ENCODE measurements around the gene UGGT1.

Gene UGGT1

GRCh38 chr2:128090945-128091725, at the start of gene UGGT1:
Gene UGGT1 (plus strand): TSS chr2:128091200. CDS start chr2:128091358, 158 bp downstream.
- peak; percentile 92 for DNase-seq (ENCODE audit: low read depth, low spot score)

GRCh38 chr2:128041561-128041960, 49.4 kb upstream of the UGGT1 start:
- no peak for DNase-seq (ENCODE audit: low read depth, low spot score)

- DNase-seq (ENCODE audit: low read depth, low spot score), result no peak
These were observed 48.0 kb upstream of the UGGT1 start for GRCh38 chr2:128043041-128043440.

- DNase-seq (ENCODE audit: low read depth, low spot score), result no peak
These were observed 37.7 kb upstream of the UGGT1 start for GRCh38 chr2:128053331-128053730.

- no peak for DNase-seq (ENCODE audit: low read depth, low spot score)
These were observed 36.7 kb upstream of the UGGT1 start for GRCh38 chr2:128054104-128054885.

- DNase-seq (ENCODE audit: low read depth, low spot score), result no peak
These were observed 33.7 kb upstream of the UGGT1 start for GRCh38 chr2:128057334-128057733.

GRCh38 chr2:128058114-128058513, 32.9 kb upstream of the UGGT1 start:
- no peak for DNase-seq (ENCODE audit: low read depth, low spot score)

- DNase-seq (ENCODE audit: low read depth, low spot score), result no peak
These were observed 28.4 kb upstream of the UGGT1 start for GRCh38 chr2:128062571-128062970.

GRCh38 chr2:128064353-128064752, 26.6 kb upstream of the UGGT1 start:
- no peak for DNase-seq (ENCODE audit: low read depth, low spot score)

- DNase-seq (ENCODE audit: low read depth, low spot score), result no peak
These were observed 21.2 kb upstream of the UGGT1 start for GRCh38 chr2:128069769-128070168.

- no peak for DNase-seq (ENCODE audit: low read depth, low spot score)
These were observed 17.7 kb upstream of the UGGT1 start for GRCh38 chr2:128073278-128073677.

- no peak for DNase-seq (ENCODE audit: low read depth, low spot score)
These were observed 14.4 kb upstream of the UGGT1 start for GRCh38 chr2:128076461-128077106.

- no peak for DNase-seq (ENCODE audit: low read depth, low spot score)
These were observed 6.2 kb upstream of the UGGT1 start for GRCh38 chr2:128084757-128085156.

GRCh38 chr2:128086244-128086643, 4.8 kb upstream of the UGGT1 start:
- no peak for DNase-seq (ENCODE audit: low read depth, low spot score)

GRCh38 chr2:128090575-128090944, 440 bp upstream of the UGGT1 start:
- no peak for DNase-seq (ENCODE audit: low read depth, low spot score)

GRCh38 chr2:128091726-128092080, 703 bp downstream of the UGGT1 start:
- DNase-seq (ENCODE audit: low read depth, low spot score), result no peak

GRCh38 chr2:128092656-128093055, 1.7 kb downstream of the UGGT1 start:
- no peak for DNase-seq (ENCODE audit: low read depth, low spot score)

- DNase-seq (ENCODE audit: low read depth, low spot score), result no peak
These were observed 2.8 kb downstream of the UGGT1 start for GRCh38 chr2:128093762-128094161.

GRCh38 chr2:128095201-128095600, 4.2 kb downstream of the UGGT1 start:
- no peak for DNase-seq (ENCODE audit: low read depth, low spot score)

GRCh38 chr2:128103407-128103806, 12.4 kb downstream of the UGGT1 start:
- no peak for DNase-seq (ENCODE audit: low read depth, low spot score)

- DNase-seq (ENCODE audit: low read depth, low spot score), result no peak
These were observed 14.1 kb downstream of the UGGT1 start for GRCh38 chr2:128105072-128105471.

- no peak for DNase-seq (ENCODE audit: low read depth, low spot score)
These were observed 17.2 kb downstream of the UGGT1 start for GRCh38 chr2:128108166-128108565.

- no peak for DNase-seq (ENCODE audit: low read depth, low spot score)
These were observed 18.2 kb downstream of the UGGT1 start for GRCh38 chr2:128109243-128109642.
